Fibroblast of villous mesenchyme (primary cell): Measurements from ENCODE around the gene SPDYE4. TPM values are rescaled to one million over a fixed set of nuclear protein-coding genes. Genes with fewer than 3 reads are reported as not detected.

Experiments
- DNase-seq: peaks from one replicate; pipeline ENCODE4 v3.0.0-alpha.2; 2010; ENCODE audit warnings: low read depth
- H3K4me3 ChIP-seq: 2 replicates; pipeline ENCODE4 v1.5.1; 2011; ENCODE audit warnings: low read depth, mild to moderate bottlenecking, low read length
- total RNA-seq: library from RNA; depleted of rRNA; stranded (reverse); fragments of >200 nt; gene quantifications from 2 replicates; pipeline ENCODE4 v1.2.3, GENCODE V29; 2012
- TF ChIP-seq, protein P1 (sequence below): IDR thresholded peaks from 2 replicates; pipeline ENCODE4 v1.5.1; 2012; ENCODE audit warnings: low read depth, mild to moderate bottlenecking, low read length; ENCODE audit not compliant: insufficient read depth

The SPDYE4 gene
- total RNA-seq, 1 donor = not detected

- no peak overlapping the region for H3K4me3 ChIP-seq
- TF ChIP-seq, protein P1, sequence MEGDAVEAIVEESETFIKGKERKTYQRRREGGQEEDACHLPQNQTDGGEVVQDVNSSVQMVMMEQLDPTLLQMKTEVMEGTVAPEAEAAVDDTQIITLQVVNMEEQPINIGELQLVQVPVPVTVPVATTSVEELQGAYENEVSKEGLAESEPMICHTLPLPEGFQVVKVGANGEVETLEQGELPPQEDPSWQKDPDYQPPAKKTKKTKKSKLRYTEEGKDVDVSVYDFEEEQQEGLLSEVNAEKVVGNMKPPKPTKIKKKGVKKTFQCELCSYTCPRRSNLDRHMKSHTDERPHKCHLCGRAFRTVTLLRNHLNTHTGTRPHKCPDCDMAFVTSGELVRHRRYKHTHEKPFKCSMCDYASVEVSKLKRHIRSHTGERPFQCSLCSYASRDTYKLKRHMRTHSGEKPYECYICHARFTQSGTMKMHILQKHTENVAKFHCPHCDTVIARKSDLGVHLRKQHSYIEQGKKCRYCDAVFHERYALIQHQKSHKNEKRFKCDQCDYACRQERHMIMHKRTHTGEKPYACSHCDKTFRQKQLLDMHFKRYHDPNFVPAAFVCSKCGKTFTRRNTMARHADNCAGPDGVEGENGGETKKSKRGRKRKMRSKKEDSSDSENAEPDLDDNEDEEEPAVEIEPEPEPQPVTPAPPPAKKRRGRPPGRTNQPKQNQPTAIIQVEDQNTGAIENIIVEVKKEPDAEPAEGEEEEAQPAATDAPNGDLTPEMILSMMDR = peak; percentile 92
- peak; percentile 61 for DNase-seq
Observed at GRCh38 chr17:8785547-8786413, 27.4 kb upstream of the SPDYE4 start.

DNA sequence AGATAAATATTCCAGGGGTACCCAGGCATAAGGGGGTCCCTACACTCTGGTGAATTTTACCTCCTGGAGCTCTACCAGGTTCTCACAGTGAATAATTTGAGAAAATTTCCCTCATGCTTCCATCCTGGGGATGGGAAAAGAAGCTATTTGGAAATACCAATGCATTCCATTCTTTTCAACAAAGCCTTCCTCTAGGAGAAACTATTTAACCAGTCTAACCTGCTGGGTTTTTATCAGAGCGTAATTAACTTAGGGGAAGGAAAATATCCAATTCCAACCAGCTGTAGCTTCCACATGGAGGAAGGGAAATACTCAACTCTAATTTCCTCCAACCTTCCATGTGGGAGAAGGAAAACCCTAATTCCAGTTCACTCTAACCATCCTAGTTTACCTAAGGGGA is 23.8 kb upstream of the SPDYE4 start:
- no peak for DNase-seq
- no peak overlapping the region for H3K4me3 ChIP-seq
- TF ChIP-seq, protein P1 = no peak

GRCh38 chr17:8781776-8782175 is 23.4 kb upstream of the SPDYE4 start:
- no peak for DNase-seq
- TF ChIP-seq, protein P1 = no peak
- no peak overlapping the region for H3K4me3 ChIP-seq

DNA sequence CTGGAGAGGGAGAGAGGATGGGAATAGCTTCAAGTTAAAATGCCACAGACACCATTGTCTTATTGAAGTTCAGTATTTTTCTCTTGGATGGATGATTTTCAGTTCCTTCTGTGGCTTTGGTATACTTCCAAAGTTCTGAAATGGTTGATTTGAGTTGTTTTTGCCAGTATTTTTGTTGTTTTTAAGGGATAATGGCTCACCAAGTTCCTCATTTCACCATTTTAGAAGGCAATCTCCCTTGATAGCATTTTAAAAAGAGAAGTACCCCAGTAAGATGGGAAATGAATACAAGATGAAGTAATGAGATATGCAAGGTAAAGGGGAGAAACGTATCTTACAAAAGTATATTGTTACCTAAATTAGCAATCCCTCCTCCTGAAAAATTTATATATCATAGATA is 18.5 kb upstream of the SPDYE4 start:
- DNase-seq = no peak
- H3K4me3 ChIP-seq = no peak overlapping the region
- TF ChIP-seq, protein P1 = no peak

- TF ChIP-seq, protein P1 = no peak
- H3K4me3 ChIP-seq = no peak overlapping the region
- DNase-seq = no peak
Observed at GRCh38 chr17:8776248-8776647, 17.9 kb upstream of the SPDYE4 start.

DNA sequence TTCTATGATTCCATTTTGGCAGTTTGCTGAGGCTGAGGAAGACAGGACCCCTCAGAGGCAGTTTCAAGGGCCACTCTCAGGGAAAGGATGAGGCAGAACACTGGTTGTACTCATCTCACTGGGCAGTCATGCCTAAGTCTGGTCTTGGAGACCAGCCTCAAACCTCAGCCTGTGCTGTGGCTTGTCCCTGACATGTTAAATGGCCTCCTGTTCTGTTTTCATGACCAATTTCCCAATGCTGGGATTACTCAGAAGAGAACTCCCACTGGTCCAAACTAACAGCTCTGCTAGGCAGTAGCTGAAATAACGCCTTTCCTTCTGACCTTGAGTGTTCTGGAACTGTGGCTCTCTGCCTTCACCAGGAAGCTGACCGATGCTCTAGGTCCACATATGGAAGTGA is 8.4 kb upstream of the SPDYE4 start:
- H3K4me3 ChIP-seq = no peak overlapping the region
- TF ChIP-seq, protein P1 = no peak
- DNase-seq = no peak
